Stomach (tissue), 9 donors: Measurements from ENCODE around the gene FAM20C. TPM values are rescaled to one million over a fixed set of nuclear protein-coding genes. Genes with fewer than 3 reads are reported as not detected.

Experiments
- DNase-seq, 2 donors: peaks; one replicate each; pipeline versions ENCODE4 v3.0.0 to v3.0.0-alpha.2; 2013 to 2019
- H3K27ac ChIP-seq, 5 donors: fragments of 200-600 bp in 4 of 5; sonication (generic) in 4 of 5; one replicate each; pipeline ENCODE4 v1.5.1; 2013 to 2019; ENCODE audit warnings: mild to moderate bottlenecking in 1 of 5, moderate library complexity in 1 of 5
- H3K27me3 ChIP-seq, 3 donors: fragments of 200-600 bp; sonication (generic); one replicate each; pipeline ENCODE4 v1.5.1; 2017 to 2019; ENCODE audit warnings: mixed run types in 1 of 3
- H3K36me3 ChIP-seq, 4 donors: fragments of 200-600 bp; sonication (generic); 1 replicate in 3 of 4; 2 replicates in 1 of 4; pipeline ENCODE4 v1.5.1; 2016 to 2019
- H3K4me1 ChIP-seq, 4 donors: fragments of 200-600 bp; sonication (generic); one replicate each; pipeline ENCODE4 v1.5.1; 2016 to 2019
- H3K4me3 ChIP-seq, 4 donors: fragments of 200-600 bp; sonication (generic) in 3 of 4; one replicate each; pipeline ENCODE4 v1.5.1; 2016 to 2019; ENCODE audit warnings: mild to moderate bottlenecking in 1 of 4
- H3K9me3 ChIP-seq, 4 donors: fragments of 200-600 bp; sonication (generic); one replicate each; pipeline ENCODE4 v1.5.1; 2016 to 2019
- EP300 ChIP-seq: sonication (generic); formaldehyde crosslinking; IDR thresholded peaks from one replicate; pipeline ENCODE4 v1.6.1; 2017; ENCODE audit warnings: antibody characterized with exemption
- POLR2A ChIP-seq, 4 donors: fragments of 450-650 bp; IDR thresholded peaks; one replicate each; pipeline ENCODE4 v1.6.1; 2016; ENCODE audit warnings: antibody characterized with exemption in 4 of 4, control low read depth in 2 of 4, mild to moderate bottlenecking in 1 of 4, moderate library complexity in 1 of 4
- POLR2AphosphoS5 ChIP-seq, 3 donors: sonication (generic); formaldehyde crosslinking; IDR thresholded peaks; one replicate each; pipeline ENCODE4 v1.6.1; 2016; ENCODE audit warnings: antibody characterized with exemption in 3 of 3
- WGBS, 5 donors: extraction: QIAGEN DNeasy Blood & Tissue Kit in 3 of 5; methylation state at CpG; one replicate each; pipeline versions ENCODE4 v1.1.5 to v1.1.7; 2013 to 2018; 5-methylcytosine and 5-hydroxymethylcytosine counted together
- intact Hi-C: fragments of 100-400 bp; cut with DNase I; formaldehyde crosslinking; loops from one replicate; pipeline ENCODE4 v1.15.1; 2023; ENCODE audit warnings: low total_unique reads
- polyA plus RNA-seq, 3 donors: library from polyadenylated mRNA; stranded (reverse); fragments of 200-250 nt; gene quantifications; one replicate each; pipeline ENCODE4 v1.2.3, GENCODE V29; 2013
- total RNA-seq, 5 donors: library from RNA; depleted of rRNA; stranded (reverse); fragments of >200 nt; gene quantifications; one replicate each; pipeline versions ENCODE4 v1.1.0 to v1.2.3, GENCODE V29; 2014 to 2016
- TF ChIP-seq, protein P1 (sequence below), 7 experiments: fragments of 450-650 bp in 4 of 7; fragments of 200-600 bp in 3 of 7; sonication (generic) in 3 of 7; IDR thresholded peaks; one replicate each; pipeline ENCODE4 v1.5.1; 2016 to 2019; ENCODE audit warnings: antibody characterized with exemption in 7 of 7, control low read depth in 2 of 7, mild to moderate bottlenecking in 1 of 7
- donor health status: healthy with polysubstance abuse.
- donor health status: Bipolar disorder and iron deficiency.
- donor health status: healthy.

FAM20C gene
- total and polyA plus RNA-seq, 8 donors, result 19.1 to 89.8 (median 34.5) TPM

DNA sequence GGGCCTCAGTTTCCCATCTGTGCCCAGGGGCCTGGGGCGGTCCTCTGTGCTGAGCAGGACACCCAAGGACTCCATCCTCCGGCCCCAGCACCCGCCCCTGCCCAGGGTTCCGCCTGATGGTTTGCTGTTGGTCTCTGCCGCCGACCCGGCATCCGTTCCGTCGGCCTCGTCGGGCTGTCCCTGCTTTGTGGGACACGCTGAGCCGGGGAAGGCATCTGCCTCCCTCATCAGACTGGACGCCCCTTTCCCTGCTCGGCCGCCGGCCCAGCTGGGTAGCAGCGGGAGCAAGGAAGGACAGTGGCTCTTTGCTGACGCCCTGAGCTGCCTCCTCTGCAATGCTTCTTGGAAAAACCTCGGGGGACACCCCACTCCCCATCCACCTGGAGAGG is 39.5 kb downstream of the FAM20C start:
- H3K27me3 ChIP-seq, result no peaks in the 10 kb centered on the region
- H3K9me3 ChIP-seq, result no peaks in the 10 kb centered on the region
- peaks cover 5 to 28% (median 15%) of the 10 kb centered on the region in 4 donors for H3K36me3 ChIP-seq
- intact Hi-C loops, result no loop called here
- TF ChIP-seq EP300 (no peak), POLR2A (IDR thresholded peaks at IDR 0.05) (no peak), POLR2AphosphoS5 (IDR thresholded peaks at IDR 0.05) (no peak)
- TF ChIP-seq, protein P1, sequence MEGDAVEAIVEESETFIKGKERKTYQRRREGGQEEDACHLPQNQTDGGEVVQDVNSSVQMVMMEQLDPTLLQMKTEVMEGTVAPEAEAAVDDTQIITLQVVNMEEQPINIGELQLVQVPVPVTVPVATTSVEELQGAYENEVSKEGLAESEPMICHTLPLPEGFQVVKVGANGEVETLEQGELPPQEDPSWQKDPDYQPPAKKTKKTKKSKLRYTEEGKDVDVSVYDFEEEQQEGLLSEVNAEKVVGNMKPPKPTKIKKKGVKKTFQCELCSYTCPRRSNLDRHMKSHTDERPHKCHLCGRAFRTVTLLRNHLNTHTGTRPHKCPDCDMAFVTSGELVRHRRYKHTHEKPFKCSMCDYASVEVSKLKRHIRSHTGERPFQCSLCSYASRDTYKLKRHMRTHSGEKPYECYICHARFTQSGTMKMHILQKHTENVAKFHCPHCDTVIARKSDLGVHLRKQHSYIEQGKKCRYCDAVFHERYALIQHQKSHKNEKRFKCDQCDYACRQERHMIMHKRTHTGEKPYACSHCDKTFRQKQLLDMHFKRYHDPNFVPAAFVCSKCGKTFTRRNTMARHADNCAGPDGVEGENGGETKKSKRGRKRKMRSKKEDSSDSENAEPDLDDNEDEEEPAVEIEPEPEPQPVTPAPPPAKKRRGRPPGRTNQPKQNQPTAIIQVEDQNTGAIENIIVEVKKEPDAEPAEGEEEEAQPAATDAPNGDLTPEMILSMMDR (IDR thresholded peaks at IDR 0.05), result no peak
- peak overlapping the region in 4 of 5 donors; percentile 84 to 95 (median 92) for H3K27ac ChIP-seq
- no peak overlapping the region for H3K4me3 ChIP-seq
- no peak for DNase-seq
- 77 to 87% (median 86%) methylated on average over 17 to 21 of the region's 21 CpGs for WGBS, 5 donors
- peaks cover 58 to 88% (median 81%) of the 10 kb centered on the region in 4 donors for H3K4me1 ChIP-seq

DNA sequence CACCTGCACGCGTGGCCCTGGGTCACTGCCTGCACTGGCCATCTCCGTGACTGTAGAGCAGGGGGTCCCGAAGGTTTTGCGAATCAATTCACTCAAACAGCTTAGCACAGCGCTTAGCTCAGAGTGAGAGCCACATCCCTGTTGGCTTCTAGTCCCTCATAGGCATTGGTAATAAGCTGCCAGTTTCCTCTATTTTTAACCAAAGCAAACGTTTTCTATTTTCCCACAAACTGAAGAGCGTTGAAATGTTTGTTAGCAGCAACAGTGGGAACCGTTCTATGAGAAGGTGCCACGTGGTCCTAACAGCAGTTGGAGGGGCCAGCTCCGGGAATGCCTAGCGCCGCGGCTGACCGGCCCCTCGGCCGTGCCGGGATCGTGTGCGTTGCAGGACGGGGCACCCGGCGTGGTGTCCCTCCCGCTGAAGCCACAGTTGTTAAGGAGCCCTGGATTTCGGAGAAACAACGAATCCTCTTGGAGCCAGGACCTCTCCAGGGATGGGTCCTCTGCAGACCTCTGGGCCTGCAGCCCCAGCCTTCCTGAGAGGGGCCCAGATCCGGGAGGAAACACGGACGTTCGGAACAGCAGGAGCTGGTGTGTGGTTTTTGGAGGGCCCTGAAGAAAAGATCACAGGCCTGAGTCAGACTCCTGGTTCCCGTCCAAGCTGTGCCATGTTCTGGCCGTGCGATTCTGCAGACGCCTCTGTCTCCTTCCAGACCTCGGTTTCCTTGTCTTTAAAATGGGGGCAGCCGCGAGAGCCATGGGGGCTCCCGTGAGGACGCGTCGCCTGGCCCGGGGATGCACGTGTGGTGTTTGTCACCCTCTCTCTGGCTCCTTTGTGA is 40.3 kb downstream of the FAM20C start:
- intact Hi-C loops, result no loop called here
- peak in 1 of 2 donors; percentile 37 for DNase-seq
- H3K36me3 ChIP-seq, result peaks cover 5 to 31% (median 15%) of the 10 kb centered on the region in 4 donors
- no peak overlapping the region for H3K4me3 ChIP-seq
- TF ChIP-seq POLR2A (IDR thresholded peaks at IDR 0.05) (no peak), POLR2AphosphoS5 (IDR thresholded peaks at IDR 0.05) (peak in 1 of 3 donors; percentile 4)
- TF ChIP-seq, protein P1 (IDR thresholded peaks at IDR 0.05), result no peak
- H3K4me1 ChIP-seq, result peaks cover 58 to 91% (median 80%) of the 10 kb centered on the region in 4 donors
- peak overlapping the region; percentile 16 to 95 (median 91) for H3K27ac ChIP-seq
- no peaks in the 10 kb centered on the region for H3K27me3 ChIP-seq
- H3K9me3 ChIP-seq, result no peaks in the 10 kb centered on the region
- 66 to 85% (median 80%) methylated on average over 33 to 43 of the region's 43 CpGs for WGBS, 5 donors

DNA sequence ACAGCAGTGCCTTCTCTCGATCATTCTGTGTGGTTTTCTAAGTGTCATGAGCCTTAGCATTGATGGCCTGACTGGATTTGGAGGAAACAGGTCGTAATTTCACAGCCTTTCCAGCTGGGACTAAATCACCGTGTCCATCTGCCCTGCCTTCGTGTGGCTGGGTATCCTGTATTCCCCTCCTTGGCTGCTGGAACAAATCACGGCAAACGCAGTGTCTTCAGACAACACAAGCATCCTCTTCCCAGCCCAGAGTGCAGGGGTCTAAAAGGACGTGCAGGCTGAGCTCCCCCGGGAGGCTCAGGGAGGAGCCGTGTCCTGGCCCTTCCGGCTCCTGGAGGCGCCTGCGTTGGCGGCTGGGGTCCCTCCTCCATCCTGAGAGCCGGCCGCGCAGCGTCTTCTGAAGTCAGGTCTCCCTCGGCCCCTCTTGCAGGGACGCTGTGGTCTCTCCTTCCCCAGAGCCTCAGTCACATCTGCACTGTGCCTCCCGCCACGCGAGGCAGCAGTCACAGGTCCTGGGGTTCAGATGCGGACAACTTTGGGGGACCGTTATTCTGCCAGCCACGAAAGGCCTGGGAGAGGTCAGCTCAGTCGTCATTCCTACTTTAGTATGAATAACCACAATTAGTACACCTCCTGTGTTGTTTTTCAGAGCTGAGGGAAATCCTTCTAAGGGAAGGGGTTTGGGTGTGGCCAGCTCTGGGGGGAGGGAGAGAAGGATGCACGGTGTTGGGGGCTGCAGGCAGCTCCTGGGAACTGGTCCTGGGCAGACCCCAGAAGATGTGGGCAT is 41.1 kb downstream of the FAM20C start:
- Histone ChIP-seq H3K27ac (peak overlapping the region; percentile 84 to 95 (median 91)), H3K27me3 (no peaks in the 10 kb centered on the region), H3K4me3 (peak overlapping the region in 1 of 4 donors; percentile 8), H3K4me1 (peaks cover 54 to 85% (median 75%) of the 10 kb centered on the region in 4 donors), H3K9me3 (no peaks in the 10 kb centered on the region), H3K36me3 (peaks cover 4 to 25% (median 12%) of the 10 kb centered on the region in 4 donors)
- 52 to 76% (median 73%) methylated on average over 20 to 27 of the region's 27 CpGs for WGBS, 5 donors
- no peak for TF ChIP-seq EP300
- TF ChIP-seq, protein P1 (IDR thresholded peaks at IDR 0.05), result no peak
- no peak for TF ChIP-seq POLR2AphosphoS5 (IDR thresholded peaks at IDR 0.05)
- TF ChIP-seq POLR2A (IDR thresholded peaks at IDR 0.05), result no peak
- peak in 1 of 2 donors; percentile 55 for DNase-seq
- intact Hi-C loops, result no loop called here

DNA sequence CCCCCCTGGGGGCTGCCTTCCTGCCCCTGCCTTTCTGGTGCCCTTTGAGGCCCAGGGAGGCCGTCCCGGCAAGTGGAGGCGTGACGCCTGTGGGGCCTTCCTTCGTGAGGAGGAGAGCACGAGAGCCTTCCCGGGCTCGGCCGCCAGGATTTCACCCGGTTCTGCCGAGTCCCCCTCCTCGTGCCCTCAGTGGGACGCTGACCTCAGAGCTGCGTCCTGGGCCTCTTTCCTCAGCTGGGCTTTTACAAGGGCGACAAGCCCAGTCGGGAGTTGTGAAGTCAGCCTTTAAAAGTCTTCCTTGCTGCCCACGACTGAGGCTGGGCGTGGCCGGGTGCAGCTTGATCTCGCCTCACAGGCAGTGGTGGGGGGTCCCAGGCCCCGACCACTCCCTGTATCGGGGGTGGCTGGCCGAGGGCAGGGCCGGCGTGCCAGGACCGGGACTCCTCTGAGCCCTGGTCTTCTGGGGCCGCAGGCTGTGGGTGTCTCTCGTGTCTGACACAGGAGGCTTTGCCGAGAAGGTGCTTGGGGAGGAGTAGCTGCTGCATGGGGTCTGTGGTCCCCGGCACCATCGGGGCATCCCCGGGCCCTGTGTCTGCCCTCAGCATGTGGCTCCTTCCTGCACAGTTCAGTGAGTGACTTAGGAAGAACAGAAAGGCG is 41.8 kb downstream of the FAM20C start:
- Histone ChIP-seq H3K27ac (peak overlapping the region; percentile 84 to 95 (median 91)), H3K4me3 (peak overlapping the region; percentile 3 to 36 (median 15)), H3K4me1 (peaks cover 48 to 79% (median 69%) of the 10 kb centered on the region in 4 donors), H3K27me3 (no peaks in the 10 kb centered on the region), H3K36me3 (peaks cover 0 to 17% (median 5%) of the 10 kb centered on the region in 4 donors), H3K9me3 (no peaks in the 10 kb centered on the region)
- DNase-seq, result peak; percentile 30 to 69
- WGBS, 5 donors, result 13 to 32% (median 27%) methylated on average over 18 to 33 of the region's 33 CpGs
- intact Hi-C loops, result no loop called here
- TF ChIP-seq POLR2A (IDR thresholded peaks at IDR 0.05) (no peak), POLR2AphosphoS5 (IDR thresholded peaks at IDR 0.05) (peak in 1 of 3 donors; percentile 13)
